GM13977 (cell line): ENCODE data around the gene NTN4.

Experiments
- DNase-seq: peaks from one replicate; pipeline ENCODE4 v3.0.0; 2012; ENCODE audit warnings: low spot score
- in situ Hi-C: fragments of 300-500 bp; cut with MboI; formaldehyde crosslinking; loops from one replicate; pipeline ENCODE4 v1.12.0; 2022; ENCODE audit warnings: low sequenced_read_pairs, low pct_unique_long_range_greater_than_20kb, mixed read lengths, inconsistent platforms; ENCODE audit not compliant: unreplicated experiment
- TF ChIP-seq, protein P1 (sequence below): IDR thresholded peaks from 2 replicates; pipeline ENCODE4 v1.5.1; 2012; ENCODE audit warnings: mild to moderate bottlenecking, control low read depth; ENCODE audit not compliant: insufficient read depth; ENCODE audit errors: extremely low read depth, missing control alignments

NTN4 gene

DNA sequence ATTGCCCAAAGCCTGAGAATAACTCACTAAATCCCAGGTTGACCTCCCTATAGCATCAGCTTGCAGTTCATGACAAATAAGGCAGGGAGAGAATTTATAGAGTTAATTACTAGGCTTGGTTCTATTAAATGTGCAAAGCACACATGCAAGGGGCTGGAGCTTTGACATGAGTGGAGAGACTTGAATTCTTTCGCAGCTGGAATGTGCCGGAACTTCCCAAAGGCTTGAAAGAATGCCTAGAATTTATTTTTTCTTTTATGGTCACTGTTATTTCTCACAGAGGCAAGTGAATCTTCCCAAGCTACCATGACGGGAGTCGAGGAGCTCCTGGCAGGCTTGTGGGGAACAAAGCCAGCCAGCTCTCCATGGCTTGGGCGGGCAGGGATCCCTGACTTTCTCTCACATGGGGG is 143.8 kb downstream of the NTN4 start:
- no peak for DNase-seq
- TF ChIP-seq, protein P1, sequence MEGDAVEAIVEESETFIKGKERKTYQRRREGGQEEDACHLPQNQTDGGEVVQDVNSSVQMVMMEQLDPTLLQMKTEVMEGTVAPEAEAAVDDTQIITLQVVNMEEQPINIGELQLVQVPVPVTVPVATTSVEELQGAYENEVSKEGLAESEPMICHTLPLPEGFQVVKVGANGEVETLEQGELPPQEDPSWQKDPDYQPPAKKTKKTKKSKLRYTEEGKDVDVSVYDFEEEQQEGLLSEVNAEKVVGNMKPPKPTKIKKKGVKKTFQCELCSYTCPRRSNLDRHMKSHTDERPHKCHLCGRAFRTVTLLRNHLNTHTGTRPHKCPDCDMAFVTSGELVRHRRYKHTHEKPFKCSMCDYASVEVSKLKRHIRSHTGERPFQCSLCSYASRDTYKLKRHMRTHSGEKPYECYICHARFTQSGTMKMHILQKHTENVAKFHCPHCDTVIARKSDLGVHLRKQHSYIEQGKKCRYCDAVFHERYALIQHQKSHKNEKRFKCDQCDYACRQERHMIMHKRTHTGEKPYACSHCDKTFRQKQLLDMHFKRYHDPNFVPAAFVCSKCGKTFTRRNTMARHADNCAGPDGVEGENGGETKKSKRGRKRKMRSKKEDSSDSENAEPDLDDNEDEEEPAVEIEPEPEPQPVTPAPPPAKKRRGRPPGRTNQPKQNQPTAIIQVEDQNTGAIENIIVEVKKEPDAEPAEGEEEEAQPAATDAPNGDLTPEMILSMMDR = no peak
- in situ Hi-C loops = no loop called here

DNA sequence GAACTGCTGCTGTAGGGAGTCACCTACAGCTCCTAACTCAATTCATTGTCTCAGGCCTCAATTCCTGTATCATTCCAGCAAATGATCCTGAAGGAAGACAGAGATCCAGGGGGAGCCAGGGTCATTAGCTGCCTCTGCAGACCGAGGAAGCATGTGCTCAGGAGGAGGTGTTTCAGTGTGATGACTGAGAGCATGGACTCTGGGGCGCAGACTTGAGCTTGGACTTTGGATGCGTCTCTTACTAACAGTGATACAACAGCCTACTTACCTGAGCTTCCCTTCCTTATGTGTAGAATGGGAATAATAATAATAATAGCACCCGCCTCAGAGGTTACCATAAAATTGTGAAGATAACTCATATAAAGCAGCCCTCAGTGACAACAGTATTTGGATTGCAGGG is 147.3 kb downstream of the NTN4 start:
- DNase-seq = no peak
- TF ChIP-seq, protein P1 = no peak
- in situ Hi-C loops = no loop called here

DNA sequence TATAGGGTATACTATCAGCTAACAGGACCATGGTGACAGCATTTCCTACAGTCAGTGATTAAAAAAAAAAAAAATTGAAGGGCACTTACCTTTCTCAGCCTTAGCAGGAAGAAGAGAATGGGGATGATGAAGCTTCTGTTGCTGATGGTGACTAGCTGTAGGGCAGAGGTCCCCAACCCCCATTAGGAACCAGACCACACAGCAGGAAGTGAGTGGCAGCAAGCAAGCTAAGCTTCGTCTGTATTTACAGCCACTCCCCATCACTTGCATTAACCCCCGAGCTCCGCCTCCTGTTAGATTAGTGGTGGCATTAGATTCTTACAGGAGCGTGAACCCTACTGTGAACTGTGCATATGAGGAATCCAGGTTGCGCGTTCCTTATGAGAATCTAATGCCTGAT is 148.0 kb downstream of the NTN4 start:
- no peak for DNase-seq
- TF ChIP-seq, protein P1 = no peak
- in situ Hi-C loops = no loop called here

DNA sequence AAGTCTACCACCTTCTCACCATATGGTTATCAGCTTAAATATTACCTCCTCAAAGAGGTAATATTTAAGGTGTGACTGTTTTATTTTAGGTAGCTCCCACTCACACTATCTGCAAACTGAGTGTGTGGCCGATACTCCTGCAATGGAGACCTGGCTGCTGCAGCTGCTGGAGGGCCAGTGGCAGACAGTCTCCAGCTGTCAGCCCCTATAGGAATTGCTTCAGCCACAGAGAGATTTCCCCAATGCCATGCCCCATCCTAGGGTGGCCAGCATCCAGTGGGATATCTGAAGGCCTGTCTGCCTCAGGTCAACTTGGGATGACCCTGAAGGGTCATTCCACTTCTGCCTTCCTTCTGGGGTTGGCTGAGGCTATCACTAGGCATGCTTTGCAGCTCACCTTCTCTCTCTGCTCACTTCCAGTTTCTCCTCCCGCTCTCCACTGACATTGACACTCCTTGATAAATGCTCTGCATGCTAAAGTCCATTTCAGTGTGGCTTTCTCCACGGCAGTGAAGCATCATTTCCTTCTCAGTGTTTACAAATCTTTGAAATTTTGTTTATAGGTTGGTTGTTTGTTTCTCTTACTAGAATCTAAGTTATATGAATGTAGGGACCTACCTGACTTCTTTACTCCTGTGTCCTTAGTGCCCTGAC is 149.1 kb downstream of the NTN4 start:
- TF ChIP-seq, protein P1 = no peak
- no peak for DNase-seq
- in situ Hi-C loops = no loop called here

DNA sequence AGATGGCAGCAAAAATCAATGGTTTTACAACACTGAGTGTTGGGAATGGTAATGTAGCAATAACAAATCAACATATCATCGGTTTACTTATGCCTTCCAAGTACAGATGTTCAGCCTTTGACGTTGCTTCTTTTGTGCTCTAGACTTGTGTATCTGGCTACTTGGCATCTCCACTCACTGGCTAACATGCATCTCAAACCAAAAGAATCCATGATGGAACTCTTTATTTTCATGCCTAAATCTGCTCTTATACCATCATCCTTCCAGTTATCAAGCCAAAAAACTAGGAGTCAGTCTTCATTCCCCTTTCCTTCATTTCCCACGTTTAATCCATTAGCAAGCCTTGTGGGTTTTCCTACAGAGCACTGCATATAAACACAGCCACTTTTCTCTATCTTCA is 150.0 kb downstream of the NTN4 start:
- TF ChIP-seq, protein P1 = no peak
- in situ Hi-C loops = no loop called here

DNA sequence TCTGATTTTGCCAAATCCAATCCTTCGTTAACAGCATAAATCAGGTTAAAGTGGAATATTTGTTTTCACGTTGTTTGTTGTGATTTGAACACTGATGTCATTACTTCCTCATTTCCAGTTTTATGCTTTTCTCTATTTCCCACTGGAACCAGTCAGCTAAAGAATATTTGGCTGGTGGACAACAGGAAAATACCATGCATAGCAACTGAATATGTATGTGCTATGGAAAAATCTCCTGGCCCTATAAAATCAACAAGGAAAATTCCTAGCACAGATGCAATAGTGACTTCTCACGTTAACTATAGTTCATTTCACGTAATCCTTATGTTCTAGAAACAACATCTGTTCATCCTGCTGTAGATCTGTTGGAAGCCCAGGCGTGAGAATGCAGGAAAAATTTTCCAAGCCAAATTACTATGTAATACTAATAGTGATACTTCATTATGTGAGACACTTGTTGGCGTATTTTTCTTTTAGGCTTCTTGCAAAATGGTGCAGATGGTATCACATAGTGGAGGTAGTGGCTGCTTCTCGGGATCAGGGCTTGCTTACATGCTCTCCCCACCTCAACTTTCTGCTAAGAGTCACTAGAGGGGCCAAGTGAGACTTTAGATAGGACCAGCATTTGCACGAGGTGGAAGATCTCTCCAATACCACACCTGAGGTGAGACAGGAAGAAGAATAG is 153.0 kb downstream of the NTN4 start:
- in situ Hi-C loops = no loop called here
- no peak for DNase-seq
- TF ChIP-seq, protein P1 = no peak

More for the DNA sequence above, 150.0 kb downstream of the NTN4 start:
- DNase-seq = no peak
